Activated CD4-positive, alpha-beta T cell treated with anti-CD3 and anti-CD28 coated beads for 36 hours (primary cell): ENCODE measurements around the gene PLCB2. TPM values are rescaled to one million over a fixed set of nuclear protein-coding genes. Genes with fewer than 3 reads are reported as not detected.

Experiments used
- ATAC-seq: fragments of 200-7000 bp; cut with Tn5 transposase; one replicate; pipeline ENCODE4 v1.10.0; 2021; ENCODE audit warnings: mild to moderate bottlenecking, moderate library complexity
- CTCF ChIA-PET: fragments of 350-600 bp; sonication (Branson Sonifier 250); formaldehyde crosslinking; loops from one replicate; lab custom pipeline; 2021; ENCODE audit warnings: antibody characterized with exemption; lab: Charles Lee
- POLR2A ChIA-PET: fragments of 350-600 bp; sonication (Branson Sonifier 250); formaldehyde crosslinking; loops from one replicate; lab custom pipeline; 2021; ENCODE audit warnings: antibody characterized with exemption, inconsistent platforms; lab: Charles Lee
- DNase-seq: peaks from one replicate; pipeline ENCODE4 v3.0.0-alpha.2; 2020
- H3K27ac Mint-ChIP-seq: one replicate; pipeline ENCODE4 v1.8.0; 2021; ENCODE audit warnings: mixed read lengths
- H3K27me3 Mint-ChIP-seq: one replicate; pipeline ENCODE4 v1.8.0; 2021; ENCODE audit warnings: mixed read lengths
- H3K36me3 Mint-ChIP-seq: one replicate; pipeline ENCODE4 v1.8.0; 2021; ENCODE audit warnings: low read depth, mixed read lengths
- H3K4me1 Mint-ChIP-seq: one replicate; pipeline ENCODE4 v1.8.0; 2021; ENCODE audit warnings: mixed read lengths
- H3K4me3 Mint-ChIP-seq: one replicate; pipeline ENCODE4 v1.8.0; 2021; ENCODE audit warnings: mild to moderate bottlenecking, moderate library complexity, mixed read lengths
- H3K9me3 Mint-ChIP-seq: one replicate; pipeline ENCODE4 v1.8.0; 2021; ENCODE audit warnings: low read depth, mixed read lengths
- intact Hi-C, 2 experiments: fragments of 100-400 bp; cut with DNase I in 1 of 2; cut with micrococcal nuclease in 1 of 2; formaldehyde crosslinking; loops; one replicate each; pipeline versions ENCODE4 v1.14.2 to v1.15.1; 2022 to 2024; cut with DNase I, micrococcal nuclease
- total RNA-seq, 2 experiments: library from RNA; stranded (reverse); gene quantifications; one replicate each; pipeline ENCODE4 v1.2.3, GENCODE V29; 2021

The PLCB2 gene, protein sequence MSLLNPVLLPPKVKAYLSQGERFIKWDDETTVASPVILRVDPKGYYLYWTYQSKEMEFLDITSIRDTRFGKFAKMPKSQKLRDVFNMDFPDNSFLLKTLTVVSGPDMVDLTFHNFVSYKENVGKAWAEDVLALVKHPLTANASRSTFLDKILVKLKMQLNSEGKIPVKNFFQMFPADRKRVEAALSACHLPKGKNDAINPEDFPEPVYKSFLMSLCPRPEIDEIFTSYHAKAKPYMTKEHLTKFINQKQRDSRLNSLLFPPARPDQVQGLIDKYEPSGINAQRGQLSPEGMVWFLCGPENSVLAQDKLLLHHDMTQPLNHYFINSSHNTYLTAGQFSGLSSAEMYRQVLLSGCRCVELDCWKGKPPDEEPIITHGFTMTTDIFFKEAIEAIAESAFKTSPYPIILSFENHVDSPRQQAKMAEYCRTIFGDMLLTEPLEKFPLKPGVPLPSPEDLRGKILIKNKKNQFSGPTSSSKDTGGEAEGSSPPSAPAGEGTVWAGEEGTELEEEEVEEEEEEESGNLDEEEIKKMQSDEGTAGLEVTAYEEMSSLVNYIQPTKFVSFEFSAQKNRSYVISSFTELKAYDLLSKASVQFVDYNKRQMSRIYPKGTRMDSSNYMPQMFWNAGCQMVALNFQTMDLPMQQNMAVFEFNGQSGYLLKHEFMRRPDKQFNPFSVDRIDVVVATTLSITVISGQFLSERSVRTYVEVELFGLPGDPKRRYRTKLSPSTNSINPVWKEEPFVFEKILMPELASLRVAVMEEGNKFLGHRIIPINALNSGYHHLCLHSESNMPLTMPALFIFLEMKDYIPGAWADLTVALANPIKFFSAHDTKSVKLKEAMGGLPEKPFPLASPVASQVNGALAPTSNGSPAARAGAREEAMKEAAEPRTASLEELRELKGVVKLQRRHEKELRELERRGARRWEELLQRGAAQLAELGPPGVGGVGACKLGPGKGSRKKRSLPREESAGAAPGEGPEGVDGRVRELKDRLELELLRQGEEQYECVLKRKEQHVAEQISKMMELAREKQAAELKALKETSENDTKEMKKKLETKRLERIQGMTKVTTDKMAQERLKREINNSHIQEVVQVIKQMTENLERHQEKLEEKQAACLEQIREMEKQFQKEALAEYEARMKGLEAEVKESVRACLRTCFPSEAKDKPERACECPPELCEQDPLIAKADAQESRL
- total RNA-seq = 10 to 100 TPM; 67.9 to 86.8 TPM

DNA sequence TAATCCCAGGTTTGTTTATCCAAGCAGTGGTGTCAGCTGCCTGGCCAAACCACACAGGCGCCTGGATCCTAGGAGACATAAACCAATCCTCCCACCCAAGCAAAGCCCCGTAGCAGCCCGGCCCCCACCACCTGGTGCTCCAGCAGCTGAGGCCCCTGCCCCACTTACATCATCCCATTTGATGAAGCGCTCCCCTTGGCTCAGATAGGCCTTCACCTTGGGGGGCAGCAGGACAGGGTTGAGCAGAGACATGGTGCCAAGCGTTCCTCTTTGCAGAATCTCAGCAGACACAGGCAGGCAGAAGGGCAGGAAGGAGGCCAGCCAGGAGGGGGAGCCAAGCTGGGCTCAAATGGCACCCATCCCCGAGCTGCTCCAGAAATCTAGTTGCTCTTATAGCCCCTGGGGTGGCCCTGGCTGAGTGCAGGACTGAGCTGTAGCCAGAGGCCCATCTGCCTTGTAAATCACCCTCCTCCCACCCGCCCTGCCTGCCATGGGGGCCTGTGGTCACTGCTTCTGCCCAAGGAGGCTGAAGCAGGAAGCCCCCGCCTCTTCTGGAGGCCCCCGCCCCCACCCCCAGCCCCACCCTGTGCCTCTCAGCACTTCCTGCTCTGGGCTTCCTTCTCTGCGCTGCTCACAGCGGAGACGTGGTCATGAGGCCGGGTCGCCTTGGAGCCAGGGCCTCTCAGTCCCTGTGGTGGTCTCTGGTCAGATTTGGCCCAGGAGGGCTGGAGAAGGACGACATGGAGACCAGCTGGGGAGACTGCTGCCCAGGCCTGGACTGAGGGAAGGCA lies at the start of gene PLCB2:
TSS of gene PLCB2 (minus strand) at position 515 of the 791 bp plus-strand sequence. CDS start at position 252, 263 bp downstream.
- DNase-seq (peak; percentile 83), ATAC-seq (peak; percentile 79)
- Mint-ChIP-seq H3K36me3 (peaks cover 4% of the 10 kb centered on the region), H3K9me3 (no peaks in the 10 kb centered on the region), H3K27ac (peak within 1 kb of the TSS; percentile 97), H3K4me1 (peaks cover 31% of the 10 kb centered on the region), H3K4me3 (peak within 1 kb of the TSS; percentile 91), H3K27me3 (no peaks in the 10 kb centered on the region)
- ChIA-PET POLR2A (interaction anchor here (0.6 to 1.5 kb wide), 5 partner anchors 16 to 102 kb away, joined by 3 to 7 read pairs (median 5); partner anchors contain the start of genes INAFM2 and IVD), CTCF (interaction anchor here (0.6 to 21.7 kb wide), 33 partner anchors 12 to 771 kb away, joined by 3 to 393 read pairs (median 4); partner anchors contain the start of genes ANKRD63, CCDC9B, INAFM2 and KNSTRN)
- intact Hi-C loops = loop anchor here (1.0 to 10.0 kb wide), 6 partner anchors 16 to 523 kb away; partner anchors contain the start of genes INAFM2 (in 2 of the 2), FSIP1 (in 1 of the 2) and SRP14 (in 1 of the 2)

DNA sequence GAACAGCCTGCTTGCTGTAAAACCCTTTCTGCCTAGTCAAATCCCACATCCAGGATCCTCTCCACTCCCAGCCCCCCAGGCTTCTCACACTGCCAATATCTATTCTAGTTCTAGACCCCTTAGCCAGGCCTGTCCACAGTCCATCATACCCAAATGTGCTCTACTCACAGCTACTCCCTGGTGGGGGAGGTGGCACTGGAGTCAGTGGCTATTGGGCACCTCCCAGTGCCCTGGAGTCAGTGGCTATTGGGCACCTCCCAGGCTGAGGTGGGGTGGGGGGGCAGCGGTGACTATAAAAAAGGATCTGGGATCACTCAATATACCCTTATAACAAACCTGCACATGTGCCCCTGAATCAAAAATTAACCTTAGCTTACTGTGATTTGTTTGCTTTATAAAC lies 49.5 kb upstream of the PLCB2 start:
- intact Hi-C loops = no loop called here
- ChIA-PET CTCF (interaction anchor here (0.8 to 1.3 kb wide), 7 partner anchors 10 to 83 kb away, joined by 3 to 5 read pairs (median 3); partner anchors contain the start of gene INAFM2), POLR2A (interaction anchor here (0.5 kb wide), 1 partner anchor 783 kb away, joined by 3 read pairs; no protein-coding TSS in a partner anchor)
- Mint-ChIP-seq H3K4me3 (peak overlapping the region; percentile 67), H3K9me3 (no peaks in the 10 kb centered on the region), H3K4me1 (peaks cover 3% of the 10 kb centered on the region), H3K27me3 (peaks cover 7% of the 10 kb centered on the region), H3K27ac (no peak overlapping the region), H3K36me3 (no peaks in the 10 kb centered on the region)
- no peak for DNase-seq
- ATAC-seq = no peak

DNA sequence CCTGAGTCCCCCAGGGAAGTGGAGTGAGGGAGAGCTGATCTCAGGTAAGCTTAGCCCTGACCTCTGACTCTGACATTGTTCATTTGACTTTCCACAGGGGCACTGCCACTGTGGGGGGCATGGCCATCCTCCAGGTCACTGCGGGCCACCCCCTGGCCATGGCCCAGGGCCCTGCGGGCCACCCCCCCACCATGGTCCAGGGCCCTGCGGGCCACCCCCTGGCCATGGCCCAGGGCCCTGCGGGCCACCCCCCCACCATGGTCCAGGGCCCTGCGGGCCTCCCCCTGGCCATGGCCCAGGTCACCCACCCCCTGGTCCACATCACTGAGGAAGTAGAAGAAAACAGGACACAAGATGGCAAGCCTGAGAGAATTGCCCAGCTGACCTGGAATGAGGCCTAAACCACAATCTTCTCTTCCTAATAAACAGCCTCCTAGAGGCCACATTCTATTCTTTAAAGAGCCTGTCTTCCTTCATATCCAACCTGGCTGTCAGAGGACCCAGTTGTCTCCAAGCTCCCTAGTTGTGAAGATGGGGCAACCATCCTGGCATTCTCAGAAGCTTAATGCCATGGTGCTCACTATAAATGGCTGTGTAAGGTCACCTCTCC lies 48.3 kb upstream of the PLCB2 start:
- ATAC-seq (no peak), DNase-seq (no peak)
- ChIA-PET CTCF (interaction anchor here (0.6 to 2.8 kb wide), 6 partner anchors 12 to 186 kb away, joined by 3 to 10 read pairs (median 4); no protein-coding TSS in a partner anchor), POLR2A (no interaction called here)
- peaks cover 7% of the 10 kb centered on the region for H3K27me3 Mint-ChIP-seq
- no peaks in the 10 kb centered on the region for H3K36me3 Mint-ChIP-seq
- intact Hi-C loops = no loop called here
- no peak overlapping the region for H3K4me3 Mint-ChIP-seq
- no peaks in the 10 kb centered on the region for H3K9me3 Mint-ChIP-seq
- H3K27ac Mint-ChIP-seq = no peak overlapping the region
- peaks cover 3% of the 10 kb centered on the region for H3K4me1 Mint-ChIP-seq

DNA sequence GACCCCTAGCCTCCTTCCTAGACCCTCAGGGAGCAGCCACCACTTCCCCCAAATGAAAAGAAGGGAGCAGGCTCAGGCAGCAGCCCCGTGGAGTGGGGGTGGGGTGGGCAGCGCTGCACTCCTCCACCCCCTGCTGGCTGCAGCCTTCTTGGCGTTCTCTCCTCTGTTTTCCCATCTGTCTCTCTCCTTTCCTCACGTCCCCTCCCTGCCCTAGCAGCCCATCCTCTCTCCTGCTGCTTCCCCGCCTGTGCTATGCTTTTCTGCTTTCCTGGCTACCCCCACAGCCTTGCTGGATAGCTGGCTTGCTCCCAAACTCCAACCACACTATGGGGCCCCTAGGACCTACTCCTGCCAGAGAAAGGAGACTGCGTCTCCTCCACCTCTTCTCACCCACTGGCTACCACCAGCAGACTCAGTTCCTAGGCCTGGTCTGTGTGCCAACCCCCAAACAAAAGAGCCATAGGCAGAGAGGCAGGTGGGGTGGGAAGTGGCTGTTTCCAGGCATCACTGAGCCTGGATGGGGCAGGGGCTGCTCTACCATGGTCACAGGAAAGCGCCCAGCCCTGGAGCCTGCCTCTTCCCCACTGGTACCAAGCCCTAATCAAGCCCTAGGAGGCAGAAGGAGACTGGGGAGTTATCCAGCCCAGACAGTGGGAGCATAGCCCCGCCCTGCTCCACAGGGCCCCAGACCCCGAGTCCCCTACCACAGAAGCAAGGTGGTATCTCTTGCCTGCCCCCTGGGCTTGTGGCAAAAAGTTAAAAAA lies 46.9 kb upstream of the PLCB2 start:
- no peak overlapping the region for H3K4me3 Mint-ChIP-seq
- intact Hi-C loops = no loop called here
- POLR2A ChIA-PET = no interaction called here
- ATAC-seq = no peak
- CTCF ChIA-PET = interaction anchor here (0.7 to 2.8 kb wide), 7 partner anchors 10 to 153 kb away, joined by 3 to 10 read pairs (median 5); partner anchors contain the start of gene CCDC9B
- DNase-seq = peak; percentile 30
- no peak overlapping the region for H3K27ac Mint-ChIP-seq
- H3K4me1 Mint-ChIP-seq = peaks cover 3% of the 10 kb centered on the region
- H3K27me3 Mint-ChIP-seq = peaks cover 7% of the 10 kb centered on the region
- H3K36me3 Mint-ChIP-seq = no peaks in the 10 kb centered on the region
- H3K9me3 Mint-ChIP-seq = no peaks in the 10 kb centered on the region

DNA sequence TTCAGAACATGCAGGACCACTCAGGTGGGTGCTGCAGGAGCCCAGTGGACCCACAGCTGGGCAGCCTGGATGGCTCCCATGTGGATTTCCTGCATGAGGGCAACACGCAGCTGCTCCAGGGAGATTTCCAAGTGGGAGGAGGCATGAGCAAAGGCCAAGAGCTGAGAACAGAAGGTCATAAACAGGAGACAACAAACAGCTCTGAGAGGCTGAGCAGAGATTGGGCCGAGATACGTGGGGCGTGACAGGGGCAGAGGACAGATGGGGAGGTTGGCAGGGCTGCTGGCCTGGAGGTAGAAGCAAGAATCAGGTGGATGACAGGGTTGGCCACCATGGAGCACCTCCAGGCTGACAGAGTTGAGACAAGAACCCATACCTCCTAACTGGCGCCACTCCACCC lies 46.0 kb upstream of the PLCB2 start:
- ATAC-seq (no peak), DNase-seq (no peak)
- no peaks in the 10 kb centered on the region for H3K9me3 Mint-ChIP-seq
- H3K4me1 Mint-ChIP-seq = peaks cover 2% of the 10 kb centered on the region
- ChIA-PET POLR2A (no interaction called here), CTCF (interaction anchor here (0.6 to 2.8 kb wide), 4 partner anchors 9 to 448 kb away, joined by 4 to 10 read pairs (median 6); partner anchors contain the start of gene CCDC9B)
- peaks cover 7% of the 10 kb centered on the region for H3K27me3 Mint-ChIP-seq
- H3K4me3 Mint-ChIP-seq = no peak overlapping the region
- no peaks in the 10 kb centered on the region for H3K36me3 Mint-ChIP-seq
- intact Hi-C loops = no loop called here
- H3K27ac Mint-ChIP-seq = no peak overlapping the region

DNA sequence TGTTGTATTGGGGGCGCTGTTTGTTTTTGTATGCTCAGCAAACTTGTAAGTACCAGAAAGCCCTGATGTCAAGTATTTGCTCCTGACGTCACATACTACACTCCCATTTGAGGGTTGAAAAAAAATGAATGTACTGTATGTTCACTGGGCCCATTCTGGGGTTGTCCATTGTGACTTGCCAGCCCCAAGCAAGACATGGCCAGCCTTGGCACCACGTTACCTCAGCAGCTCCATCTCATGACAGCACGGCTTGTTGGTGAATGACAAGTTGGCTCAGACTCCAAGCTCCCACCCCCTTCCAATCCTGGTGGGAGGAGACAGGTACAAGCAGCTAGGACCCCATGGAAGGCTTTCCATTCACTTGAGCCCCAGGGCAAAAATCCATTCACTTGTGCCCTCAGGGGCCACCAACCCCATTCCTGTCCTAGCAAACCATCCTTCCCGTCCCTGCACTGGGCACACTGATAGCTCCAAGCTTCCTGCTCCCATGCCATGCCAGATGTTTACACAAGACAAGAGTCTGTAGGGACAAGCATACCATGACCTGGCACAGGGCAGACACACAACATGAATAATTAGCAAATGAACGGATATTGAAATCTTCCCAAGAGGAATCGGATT lies 44.7 kb upstream of the PLCB2 start:
- no peak for ATAC-seq
- CTCF ChIA-PET = interaction anchor here (0.8 to 1.6 kb wide), 4 partner anchors 13 to 73 kb away, joined by 3 to 5 read pairs (median 4); partner anchors contain the start of gene PLCB2
- Mint-ChIP-seq H3K9me3 (no peaks in the 10 kb centered on the region), H3K4me3 (no peak overlapping the region), H3K36me3 (no peaks in the 10 kb centered on the region), H3K27ac (no peak overlapping the region), H3K27me3 (peaks cover 7% of the 10 kb centered on the region), H3K4me1 (no peaks in the 10 kb centered on the region)
- POLR2A ChIA-PET = no interaction called here
- no peak for DNase-seq
- intact Hi-C loops = no loop called here

DNA sequence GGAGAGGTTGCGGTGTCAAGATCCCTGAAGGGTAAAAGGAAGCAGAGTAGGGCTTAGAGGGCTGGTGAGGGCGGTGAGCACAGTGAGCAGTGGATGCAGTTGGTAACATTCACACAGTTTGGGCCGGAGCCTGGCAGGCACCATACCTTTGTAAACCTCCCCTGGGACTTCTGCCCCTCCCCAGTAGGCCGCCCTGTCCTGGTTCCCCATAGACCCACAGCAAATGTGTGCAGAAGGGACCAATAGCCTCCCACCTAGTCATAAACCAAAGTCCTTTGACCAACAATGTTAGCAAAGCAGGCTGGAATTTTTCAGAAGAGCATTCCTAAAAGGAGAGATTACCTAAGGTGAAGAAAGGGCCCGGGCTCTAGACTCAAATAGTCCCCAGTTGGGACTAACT lies 41.4 kb upstream of the PLCB2 start:
- intact Hi-C loops = no loop called here
- Mint-ChIP-seq H3K36me3 (no peaks in the 10 kb centered on the region), H3K4me3 (no peak overlapping the region), H3K4me1 (no peaks in the 10 kb centered on the region), H3K9me3 (no peaks in the 10 kb centered on the region), H3K27me3 (no peaks in the 10 kb centered on the region), H3K27ac (no peak overlapping the region)
- POLR2A ChIA-PET = no interaction called here
- CTCF ChIA-PET = interaction anchor here (0.5 to 1.2 kb wide), 2 partner anchors 17 to 586 kb away, joined by 3 read pairs; no protein-coding TSS in a partner anchor
- ATAC-seq (no peak), DNase-seq (no peak)

DNA sequence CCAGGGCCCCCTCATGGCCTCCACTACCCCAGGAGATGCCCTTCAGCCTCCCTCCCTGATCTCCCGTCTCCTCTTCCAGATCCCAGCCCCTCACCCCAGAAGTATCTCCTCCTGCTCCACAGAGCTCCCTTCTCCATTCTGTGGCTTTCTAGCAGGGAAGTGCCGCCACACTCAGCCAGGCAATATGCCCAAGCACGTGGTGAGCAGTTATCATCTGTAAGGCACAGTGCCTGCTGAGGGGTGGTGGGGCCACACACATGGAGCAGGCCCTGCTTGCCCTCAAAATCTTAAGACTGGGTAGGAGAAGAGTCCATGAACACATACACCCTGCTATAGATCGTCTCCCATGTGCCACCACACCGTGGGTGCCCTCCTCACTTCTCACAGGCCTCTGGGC lies 40.7 kb upstream of the PLCB2 start:
- POLR2A ChIA-PET = no interaction called here
- CTCF ChIA-PET = interaction anchor here (0.5 kb wide), 1 partner anchor 585 kb away, joined by 3 read pairs; no protein-coding TSS in a partner anchor
- no peak overlapping the region for H3K27ac Mint-ChIP-seq

More for the DNA sequence above, 40.7 kb upstream of the PLCB2 start:
- no peaks in the 10 kb centered on the region for H3K4me1 Mint-ChIP-seq
- H3K9me3 Mint-ChIP-seq = no peaks in the 10 kb centered on the region
- no peaks in the 10 kb centered on the region for H3K27me3 Mint-ChIP-seq
- DNase-seq = no peak
- H3K4me3 Mint-ChIP-seq = no peak overlapping the region
- intact Hi-C loops = no loop called here
- H3K36me3 Mint-ChIP-seq = no peaks in the 10 kb centered on the region
- no peak for ATAC-seq
